ENCODE measurements around the gene LY6G6C.

DNA sequence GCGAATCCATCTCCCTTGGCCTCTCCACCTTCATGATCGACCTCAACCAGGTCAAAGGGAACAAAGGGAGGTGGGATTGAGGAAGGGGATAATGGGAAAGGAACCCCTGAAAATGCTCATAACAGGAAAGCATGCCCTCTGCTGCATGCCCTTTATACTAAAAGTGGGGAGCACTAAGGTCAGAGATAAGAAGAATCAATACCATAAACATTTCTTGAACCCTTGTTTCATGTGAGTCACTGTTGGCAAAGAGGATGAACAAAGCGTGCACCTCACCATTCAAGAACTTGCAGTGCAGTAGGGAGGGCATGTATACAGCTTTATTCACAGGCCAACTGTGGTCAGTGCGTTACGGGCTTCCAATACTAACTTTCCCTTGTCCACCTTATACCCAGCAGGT lies 39.2 kb upstream of the LY6G6C start:
- TF ChIP-seq, protein P1, sequence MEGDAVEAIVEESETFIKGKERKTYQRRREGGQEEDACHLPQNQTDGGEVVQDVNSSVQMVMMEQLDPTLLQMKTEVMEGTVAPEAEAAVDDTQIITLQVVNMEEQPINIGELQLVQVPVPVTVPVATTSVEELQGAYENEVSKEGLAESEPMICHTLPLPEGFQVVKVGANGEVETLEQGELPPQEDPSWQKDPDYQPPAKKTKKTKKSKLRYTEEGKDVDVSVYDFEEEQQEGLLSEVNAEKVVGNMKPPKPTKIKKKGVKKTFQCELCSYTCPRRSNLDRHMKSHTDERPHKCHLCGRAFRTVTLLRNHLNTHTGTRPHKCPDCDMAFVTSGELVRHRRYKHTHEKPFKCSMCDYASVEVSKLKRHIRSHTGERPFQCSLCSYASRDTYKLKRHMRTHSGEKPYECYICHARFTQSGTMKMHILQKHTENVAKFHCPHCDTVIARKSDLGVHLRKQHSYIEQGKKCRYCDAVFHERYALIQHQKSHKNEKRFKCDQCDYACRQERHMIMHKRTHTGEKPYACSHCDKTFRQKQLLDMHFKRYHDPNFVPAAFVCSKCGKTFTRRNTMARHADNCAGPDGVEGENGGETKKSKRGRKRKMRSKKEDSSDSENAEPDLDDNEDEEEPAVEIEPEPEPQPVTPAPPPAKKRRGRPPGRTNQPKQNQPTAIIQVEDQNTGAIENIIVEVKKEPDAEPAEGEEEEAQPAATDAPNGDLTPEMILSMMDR (IDR thresholded peaks at IDR 0.05): no peak
- TF ChIP-seq EP300 (IDR thresholded peaks at IDR 0.05) (no peak), POLR2AphosphoS5 (IDR thresholded peaks at IDR 0.05) (no peak)

All from upper lobe of left lung (tissue), 4 donors.